Transverse colon (tissue), 4 donors: ENCODE measurements around the gene DNAL4. TPM values are rescaled to one million over a fixed set of nuclear protein-coding genes. Genes with fewer than 3 reads are reported as not detected.

Source experiments
- DNase-seq: peaks from one replicate; pipeline ENCODE4 v3.0.0-alpha.2; 2019
- H3K27ac ChIP-seq, 4 donors: fragments of 200-600 bp; sonication (generic); 2 replicates each; pipeline ENCODE4 v1.5.1; 2016 to 2018; ENCODE audit warnings: inconsistent platforms in 4 of 4
- H3K27me3 ChIP-seq: fragments of 200-600 bp; sonication (generic); 2 replicates; pipeline ENCODE4 v1.5.1; 2017; ENCODE audit warnings: inconsistent platforms
- H3K36me3 ChIP-seq, 4 donors: fragments of 200-600 bp; sonication (generic); 2 replicates each; pipeline ENCODE4 v1.5.1; 2017 to 2019; ENCODE audit warnings: inconsistent platforms in 4 of 4
- H3K4me1 ChIP-seq, 4 donors: fragments of 200-600 bp; sonication (generic); 2 replicates each; pipeline ENCODE4 v1.5.1; 2017 to 2020; ENCODE audit warnings: inconsistent platforms in 4 of 4
- H3K4me3 ChIP-seq, 4 donors: fragments of 200-600 bp; sonication (generic); 1 replicate in 1 of 4; 2 replicates in 3 of 4; pipeline versions ENCODE4 v1.5.1 to v1.6.1; 2017 to 2019; ENCODE audit warnings: inconsistent platforms in 4 of 4
- H3K9me3 ChIP-seq, 2 donors: fragments of 200-600 bp; sonication (generic); 2 replicates each; pipeline ENCODE4 v1.5.1; 2017 to 2019; ENCODE audit warnings: inconsistent platforms in 2 of 2
- EP300 ChIP-seq: sonication (generic); formaldehyde crosslinking; IDR thresholded peaks from one replicate; pipeline ENCODE4 v1.6.1; 2017; ENCODE audit warnings: antibody characterized with exemption, low read depth
- POLR2A ChIP-seq: fragments of 450-650 bp; IDR thresholded peaks from one replicate; pipeline ENCODE4 v1.6.1; 2016; ENCODE audit warnings: antibody characterized with exemption, mild to moderate bottlenecking, moderate library complexity
- POLR2AphosphoS5 ChIP-seq, 3 donors: sonication (generic); formaldehyde crosslinking; IDR thresholded peaks; one replicate each; pipeline ENCODE4 v1.6.1; 2016; ENCODE audit warnings: antibody characterized with exemption in 3 of 3
- WGBS, 2 donors: methylation state at CpG; one replicate each; pipeline ENCODE4 v1.1.5; 2018; ENCODE audit warnings: low coverage in 1 of 2; 5-methylcytosine and 5-hydroxymethylcytosine counted together
- in situ Hi-C, 4 donors: fragments of 200-750 bp; cut with MboI; loops; one replicate each; pipeline versions ENCODE4 v1.15.0 to v1.15.1; 2017; ENCODE audit warnings: low sequenced_read_pairs in 3 of 4, low pct_ligation_motif_present in 1 of 4, low pct_unique_long_range_greater_than_20kb in 1 of 4
- intact Hi-C: fragments of 100-400 bp; cut with DNase I; formaldehyde crosslinking; loops from one replicate; pipeline ENCODE4 v1.15.1; 2023; ENCODE audit warnings: low total_unique reads
- total RNA-seq, 4 donors: library from RNA; depleted of rRNA; stranded (reverse); fragments of >200 nt; gene quantifications; one replicate each; pipeline ENCODE4 v1.1.0, GENCODE V29; 2016
- TF ChIP-seq, protein P1 (sequence below), 5 experiments: fragments of 200-600 bp in 3 of 5; fragments of 450-650 bp in 2 of 5; sonication (generic) in 3 of 5; IDR thresholded peaks; 1 replicate in 2 of 5; 2 replicates in 3 of 5; pipeline ENCODE4 v1.5.1; 2016 to 2017; ENCODE audit warnings: antibody characterized with exemption in 5 of 5, inconsistent platforms in 3 of 5, mild to moderate bottlenecking in 2 of 5, moderate library complexity in 1 of 5

Gene DNAL4
- total RNA-seq, 4 donors from 2014 or later = 13.8 to 39.0 (median 19.3) TPM

GRCh38 chr22:38734421-38735100, 59.4 kb downstream of the DNAL4 start:
- TF ChIP-seq, protein P1, sequence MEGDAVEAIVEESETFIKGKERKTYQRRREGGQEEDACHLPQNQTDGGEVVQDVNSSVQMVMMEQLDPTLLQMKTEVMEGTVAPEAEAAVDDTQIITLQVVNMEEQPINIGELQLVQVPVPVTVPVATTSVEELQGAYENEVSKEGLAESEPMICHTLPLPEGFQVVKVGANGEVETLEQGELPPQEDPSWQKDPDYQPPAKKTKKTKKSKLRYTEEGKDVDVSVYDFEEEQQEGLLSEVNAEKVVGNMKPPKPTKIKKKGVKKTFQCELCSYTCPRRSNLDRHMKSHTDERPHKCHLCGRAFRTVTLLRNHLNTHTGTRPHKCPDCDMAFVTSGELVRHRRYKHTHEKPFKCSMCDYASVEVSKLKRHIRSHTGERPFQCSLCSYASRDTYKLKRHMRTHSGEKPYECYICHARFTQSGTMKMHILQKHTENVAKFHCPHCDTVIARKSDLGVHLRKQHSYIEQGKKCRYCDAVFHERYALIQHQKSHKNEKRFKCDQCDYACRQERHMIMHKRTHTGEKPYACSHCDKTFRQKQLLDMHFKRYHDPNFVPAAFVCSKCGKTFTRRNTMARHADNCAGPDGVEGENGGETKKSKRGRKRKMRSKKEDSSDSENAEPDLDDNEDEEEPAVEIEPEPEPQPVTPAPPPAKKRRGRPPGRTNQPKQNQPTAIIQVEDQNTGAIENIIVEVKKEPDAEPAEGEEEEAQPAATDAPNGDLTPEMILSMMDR (IDR thresholded peaks at IDR 0.05) = no peak
- TF ChIP-seq EP300 = no peak
- TF ChIP-seq POLR2AphosphoS5 (IDR thresholded peaks at IDR 0.05) = no peak
- no peak for TF ChIP-seq POLR2A
- Histone ChIP-seq H3K36me3 (peaks cover 0 to 43% (median 23%) of the 10 kb centered on the region in 4 donors), H3K4me3 (no peak overlapping the region), H3K9me3 (no peaks in the 10 kb centered on the region), H3K27me3 (no peaks in the 10 kb centered on the region), H3K27ac (peak overlapping the region; percentile 64 to 80 (median 68)), H3K4me1 (peaks cover 16 to 21% (median 20%) of the 10 kb centered on the region in 4 donors)
- in situ Hi-C loops (no loop called here), intact Hi-C loops (no loop called here)
- no peak for DNase-seq
- 86 to 90% methylated on average over 2 to 13 of the region's 13 CpGs for WGBS, 2 donors

GRCh38 chr22:38733724-38734381, 60.1 kb downstream of the DNAL4 start:
- in situ Hi-C loops (no loop called here), intact Hi-C loops (no loop called here)
- Histone ChIP-seq H3K27me3 (no peaks in the 10 kb centered on the region), H3K4me3 (no peak overlapping the region), H3K9me3 (no peaks in the 10 kb centered on the region), H3K27ac (peak overlapping the region; percentile 64 to 80 (median 68)), H3K4me1 (peaks cover 16 to 21% (median 20%) of the 10 kb centered on the region in 4 donors), H3K36me3 (peaks cover 0 to 43% (median 23%) of the 10 kb centered on the region in 4 donors)
- TF ChIP-seq POLR2AphosphoS5 (IDR thresholded peaks at IDR 0.05) (peak in 1 of 3 donors; percentile 39), EP300 (peak; percentile 41)
- TF ChIP-seq, protein P1 (IDR thresholded peaks at IDR 0.05) = no peak
- peak; percentile 42 for DNase-seq
- WGBS, 2 donors = 65% methylated on average over 8 of the region's 8 CpGs; no CpG with 5 or more reads in 1 of the 2 donors

GRCh38 chr22:38733329-38733723, 60.6 kb downstream of the DNAL4 start:
- no peak for TF ChIP-seq POLR2A
- TF ChIP-seq, protein P1 (IDR thresholded peaks at IDR 0.05) = peak; percentile 76 to 89 (median 85)
- Histone ChIP-seq H3K27ac (peak overlapping the region; percentile 64 to 80 (median 68)), H3K4me3 (no peak overlapping the region), H3K36me3 (peaks cover 0 to 43% (median 24%) of the 10 kb centered on the region in 4 donors), H3K4me1 (peaks cover 16 to 21% (median 20%) of the 10 kb centered on the region in 4 donors), H3K9me3 (no peaks in the 10 kb centered on the region), H3K27me3 (no peaks in the 10 kb centered on the region)
- 31% methylated on average over 4 of the region's 4 CpGs; no CpG with 5 or more reads in 1 of the 2 donors for WGBS, 2 donors
- peak; percentile 70 for DNase-seq
- in situ Hi-C loops (no loop called here), intact Hi-C loops (no loop called here)

DNA sequence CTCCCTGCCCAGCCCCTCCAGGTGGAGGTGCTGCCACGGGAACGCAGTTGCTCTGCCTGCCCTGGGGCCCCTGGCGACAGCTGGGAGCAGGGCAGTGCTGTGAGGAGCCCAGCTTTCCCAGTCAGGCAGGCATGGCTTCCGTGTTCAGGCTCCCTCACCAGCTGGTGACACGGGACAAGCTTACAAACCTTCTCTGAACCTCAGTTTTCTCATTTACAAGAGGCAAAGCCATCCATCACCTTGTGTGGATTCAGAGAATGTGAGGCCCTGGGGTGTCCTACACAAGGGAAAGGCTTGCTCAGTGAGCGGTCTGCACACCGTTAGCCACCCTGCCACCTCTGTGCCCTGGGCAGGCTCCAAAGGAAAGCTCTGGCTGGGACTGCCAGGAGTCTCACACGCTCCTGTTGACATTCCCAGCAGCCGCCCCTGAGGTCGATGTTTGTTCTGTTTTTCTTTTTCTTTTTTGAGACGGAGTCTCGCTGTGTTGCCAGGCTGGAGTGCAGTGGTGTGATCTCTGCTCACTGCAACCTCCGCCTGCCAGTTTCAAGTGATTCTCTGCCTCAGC, 61.6 kb downstream of the DNAL4 start:
- Histone ChIP-seq H3K9me3 (no peaks in the 10 kb centered on the region), H3K4me3 (no peak overlapping the region), H3K36me3 (peaks cover 0 to 43% (median 23%) of the 10 kb centered on the region in 4 donors), H3K4me1 (peaks cover 16 to 21% (median 20%) of the 10 kb centered on the region in 4 donors), H3K27me3 (no peaks in the 10 kb centered on the region), H3K27ac (peak overlapping the region; percentile 64 to 80 (median 68))
- no peak for DNase-seq
- in situ Hi-C loops (no loop called here), intact Hi-C loops (no loop called here)
- WGBS, 2 donors = 67 to 78% methylated on average over 3 to 11 of the region's 13 CpGs
- TF ChIP-seq POLR2A (no peak), EP300 (no peak), POLR2AphosphoS5 (IDR thresholded peaks at IDR 0.05) (peak in 2 of 3 donors; percentile 2 to 36)
